ENCODE data around the gene ZFR2. TPM values are rescaled to one million over a fixed set of nuclear protein-coding genes. Genes with fewer than 3 reads are reported as not detected.
"Not testable (repeated sequence)": the region's sequence is repeated elsewhere in the genome, so short reads cannot be mapped to it uniquely, and the experiment has no call there.

ZFR2 gene
- total RNA-seq, 4 donors from 2014 or later: 0.13 TPM; not detected in 3

GRCh38 chr19:3821156-3821555, 47.7 kb downstream of the ZFR2 start:
- no peak overlapping the region for H3K4me3 ChIP-seq (ENCODE audit: low read depth, poor library complexity, severe bottlenecking)
- WGBS, 2 donors: 91 to 95% methylated on average over 14 to 23 of the region's 23 CpGs
- no peak for TF ChIP-seq CTCF (IDR thresholded peaks at IDR 0.05)
- TF ChIP-seq POLR2A (IDR thresholded peaks at IDR 0.05): no peak
- DNase-seq (ENCODE audit: low spot score in 2 of 2): no peak
- intact Hi-C loops (cut with DNase I; ENCODE audit: low total_unique reads): no loop called here

GRCh38 chr19:3819989-3820388, 48.8 kb downstream of the ZFR2 start:
- WGBS, 2 donors: 85 to 86% methylated on average over 14 to 17 of the region's 19 CpGs
- intact Hi-C loops (cut with DNase I; ENCODE audit: low total_unique reads): no loop called here
- DNase-seq (ENCODE audit: low spot score in 2 of 2): no peak
- H3K4me3 ChIP-seq (ENCODE audit: low read depth, poor library complexity, severe bottlenecking): no peak overlapping the region
- no peak for TF ChIP-seq CTCF (IDR thresholded peaks at IDR 0.05)
- no peak for TF ChIP-seq POLR2A (IDR thresholded peaks at IDR 0.05)

- 53 to 74% methylated on average over 3 to 26 of the region's 31 CpGs for WGBS, 2 donors
- intact Hi-C loops (cut with DNase I; ENCODE audit: low total_unique reads): no loop called here
- no peak overlapping the region for H3K4me3 ChIP-seq (ENCODE audit: low read depth, poor library complexity, severe bottlenecking)
- TF ChIP-seq CTCF (IDR thresholded peaks at IDR 0.05): no peak
- TF ChIP-seq POLR2A (IDR thresholded peaks at IDR 0.05): no peak
- no peak for DNase-seq (ENCODE audit: low spot score in 2 of 2)
Measured at GRCh38 chr19:3818918-3819317, 49.9 kb downstream of the ZFR2 start.

GRCh38 chr19:3818466-3818865, 50.4 kb downstream of the ZFR2 start:
- intact Hi-C loops (cut with DNase I; ENCODE audit: low total_unique reads): no loop called here
- 14 to 28% methylated on average over 10 to 11 of the region's 11 CpGs for WGBS, 2 donors
- TF ChIP-seq POLR2A (IDR thresholded peaks at IDR 0.05): no peak
- no peak for TF ChIP-seq CTCF (IDR thresholded peaks at IDR 0.05)

GRCh38 chr19:3817761-3818160, 51.1 kb downstream of the ZFR2 start:
- no peak for DNase-seq (ENCODE audit: low spot score in 2 of 2)
- TF ChIP-seq CTCF (IDR thresholded peaks at IDR 0.05) (no peak), POLR2A (IDR thresholded peaks at IDR 0.05) (no peak)
- WGBS, 2 donors: 87 to 90% methylated on average over 8 of the region's 8 CpGs
- no peak overlapping the region for H3K4me3 ChIP-seq (ENCODE audit: low read depth, poor library complexity, severe bottlenecking)
- intact Hi-C loops (cut with DNase I; ENCODE audit: low total_unique reads): no loop called here

More at GRCh38 chr19:3818466-3818865, 50.4 kb downstream of the ZFR2 start:
- H3K4me3 ChIP-seq (ENCODE audit: low read depth, poor library complexity, severe bottlenecking): no peak overlapping the region
- DNase-seq (ENCODE audit: low spot score in 2 of 2): no peak

GRCh38 chr19:3816566-3817218, 52.1 kb downstream of the ZFR2 start:
- no peak overlapping the region for H3K4me3 ChIP-seq (ENCODE audit: low read depth, poor library complexity, severe bottlenecking)
- intact Hi-C loops (cut with DNase I; ENCODE audit: low total_unique reads): no loop called here
- no peak for TF ChIP-seq CTCF (IDR thresholded peaks at IDR 0.05)
- WGBS, 2 donors: 91 to 93% methylated on average over 44 to 45 of the region's 45 CpGs
- DNase-seq (ENCODE audit: low spot score in 2 of 2): no peak

GRCh38 chr19:3816148-3816547, 52.7 kb downstream of the ZFR2 start:
- DNase-seq (ENCODE audit: low spot score in 2 of 2); H3K4me3 ChIP-seq (ENCODE audit: low read depth, poor library complexity, severe bottlenecking); intact Hi-C loops (cut with DNase I; ENCODE audit: low total_unique reads): not testable (repeated sequence)
- 90 to 92% methylated on average over 9 of the region's 9 CpGs for WGBS, 2 donors

Data from lower leg skin (tissue), 4 donors.